Endothelial cell of umbilical vein (primary cell): Measurements from ENCODE around the gene RHOC.

Experiments
- EZH2 ChIP-seq: IDR thresholded peaks from 2 replicates; pipeline ENCODE4 v1.6.1; 2012; ENCODE audit warnings: borderline replicate concordance, low read depth, mild to moderate bottlenecking, moderate library complexity, low read length, inconsistent platforms; ENCODE audit not compliant: severe bottlenecking
- FOS ChIP-seq: IDR thresholded peaks from 2 replicates; pipeline ENCODE4 v1.6.1; 2011; ENCODE audit warnings: mild to moderate bottlenecking, low read length, moderate library complexity, borderline replicate concordance; ENCODE audit not compliant: insufficient read depth
- MYC ChIP-seq: IDR thresholded peaks from one replicate; pipeline ENCODE4 v1.6.1; 2011; ENCODE audit warnings: mild to moderate bottlenecking, low read depth, low read length
- POLR2A ChIP-seq: IDR thresholded peaks from 2 replicates; pipeline ENCODE4 v1.6.1; 2012; ENCODE audit warnings: low read depth, mild to moderate bottlenecking, control low read depth, low read length
- POLR2AphosphoS5 ChIP-seq: IDR thresholded peaks from 2 replicates; pipeline ENCODE4 v1.6.1; 2012; ENCODE audit warnings: low read depth, mild to moderate bottlenecking, control low read depth, low read length, moderate library complexity; ENCODE audit not compliant: insufficient read depth
- TF ChIP-seq, protein P1 (sequence below), 2 donors: IDR thresholded peaks; 1 replicate in 1 of 2; 2 replicates in 1 of 2; pipeline ENCODE4 v1.5.1; 2011; ENCODE audit warnings: low read length in 2 of 2, mild to moderate bottlenecking in 2 of 2, moderate library complexity in 2 of 2, control low read depth in 1 of 2, inconsistent platforms in 1 of 2, low read depth in 1 of 2; ENCODE audit not compliant: insufficient read depth in 1 of 2; ENCODE audit errors: extremely low read depth in 1 of 2
- TF ChIP-seq, protein P2 (sequence below): IDR thresholded peaks from 2 replicates; pipeline ENCODE4 v1.6.1; 2011; ENCODE audit not compliant: insufficient read depth, insufficient read length

DNA sequence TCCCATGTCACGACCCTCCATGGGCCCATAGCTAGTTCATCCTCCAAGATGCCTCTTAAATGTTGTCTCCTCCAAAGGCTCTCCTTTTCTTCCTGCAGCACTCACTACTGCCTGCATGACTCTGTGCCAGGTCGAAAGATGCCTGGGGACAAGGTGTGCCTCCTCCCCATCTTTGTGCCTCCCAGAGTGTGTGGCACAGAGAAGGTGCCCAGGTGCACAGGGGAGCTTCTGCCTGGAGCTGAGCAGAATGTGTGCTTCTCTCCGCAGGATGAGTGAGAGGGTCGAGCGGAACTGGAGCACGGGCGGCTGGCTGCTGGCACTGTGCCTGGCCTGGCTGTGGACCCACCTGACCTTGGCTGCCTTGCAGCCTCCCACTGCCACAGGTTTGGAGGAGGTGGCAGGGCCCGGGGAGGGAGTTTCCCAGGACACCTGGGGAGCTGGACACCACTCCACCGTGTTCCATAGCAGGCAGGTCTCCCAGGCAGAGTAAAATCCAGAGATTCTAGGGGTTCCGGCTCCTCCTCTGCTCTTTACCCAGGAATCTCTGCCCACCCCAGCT is 15.1 kb upstream of the RHOC start:
- TF ChIP-seq POLR2AphosphoS5 (no peak), EZH2 (no peak), FOS (no peak), POLR2A (no peak), MYC (no peak)
- TF ChIP-seq, protein P1, sequence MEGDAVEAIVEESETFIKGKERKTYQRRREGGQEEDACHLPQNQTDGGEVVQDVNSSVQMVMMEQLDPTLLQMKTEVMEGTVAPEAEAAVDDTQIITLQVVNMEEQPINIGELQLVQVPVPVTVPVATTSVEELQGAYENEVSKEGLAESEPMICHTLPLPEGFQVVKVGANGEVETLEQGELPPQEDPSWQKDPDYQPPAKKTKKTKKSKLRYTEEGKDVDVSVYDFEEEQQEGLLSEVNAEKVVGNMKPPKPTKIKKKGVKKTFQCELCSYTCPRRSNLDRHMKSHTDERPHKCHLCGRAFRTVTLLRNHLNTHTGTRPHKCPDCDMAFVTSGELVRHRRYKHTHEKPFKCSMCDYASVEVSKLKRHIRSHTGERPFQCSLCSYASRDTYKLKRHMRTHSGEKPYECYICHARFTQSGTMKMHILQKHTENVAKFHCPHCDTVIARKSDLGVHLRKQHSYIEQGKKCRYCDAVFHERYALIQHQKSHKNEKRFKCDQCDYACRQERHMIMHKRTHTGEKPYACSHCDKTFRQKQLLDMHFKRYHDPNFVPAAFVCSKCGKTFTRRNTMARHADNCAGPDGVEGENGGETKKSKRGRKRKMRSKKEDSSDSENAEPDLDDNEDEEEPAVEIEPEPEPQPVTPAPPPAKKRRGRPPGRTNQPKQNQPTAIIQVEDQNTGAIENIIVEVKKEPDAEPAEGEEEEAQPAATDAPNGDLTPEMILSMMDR (IDR thresholded peaks at IDR 0.05; ENCODE audit: extremely low read depth in 1 of 2, insufficient read depth in 1 of 2, low read depth in 1 of 2, low read length in 2 of 2) = no peak
- TF ChIP-seq, protein P2, sequence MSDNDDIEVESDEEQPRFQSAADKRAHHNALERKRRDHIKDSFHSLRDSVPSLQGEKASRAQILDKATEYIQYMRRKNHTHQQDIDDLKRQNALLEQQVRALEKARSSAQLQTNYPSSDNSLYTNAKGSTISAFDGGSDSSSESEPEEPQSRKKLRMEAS = no peak
